NCI-H2029 treated with DMSO at 0.1 percent for 48 hours (cell line): ENCODE measurements around the gene C2orf92.
A peak's percentile ranks its signal among the peaks of the same experiment; 100 is the strongest.

ENCODE experiments used
- DNase-seq: peaks from one replicate; lab custom pipeline; 2025; lab: John Stamatoyannopoulos, UW

Gene C2orf92

DNA sequence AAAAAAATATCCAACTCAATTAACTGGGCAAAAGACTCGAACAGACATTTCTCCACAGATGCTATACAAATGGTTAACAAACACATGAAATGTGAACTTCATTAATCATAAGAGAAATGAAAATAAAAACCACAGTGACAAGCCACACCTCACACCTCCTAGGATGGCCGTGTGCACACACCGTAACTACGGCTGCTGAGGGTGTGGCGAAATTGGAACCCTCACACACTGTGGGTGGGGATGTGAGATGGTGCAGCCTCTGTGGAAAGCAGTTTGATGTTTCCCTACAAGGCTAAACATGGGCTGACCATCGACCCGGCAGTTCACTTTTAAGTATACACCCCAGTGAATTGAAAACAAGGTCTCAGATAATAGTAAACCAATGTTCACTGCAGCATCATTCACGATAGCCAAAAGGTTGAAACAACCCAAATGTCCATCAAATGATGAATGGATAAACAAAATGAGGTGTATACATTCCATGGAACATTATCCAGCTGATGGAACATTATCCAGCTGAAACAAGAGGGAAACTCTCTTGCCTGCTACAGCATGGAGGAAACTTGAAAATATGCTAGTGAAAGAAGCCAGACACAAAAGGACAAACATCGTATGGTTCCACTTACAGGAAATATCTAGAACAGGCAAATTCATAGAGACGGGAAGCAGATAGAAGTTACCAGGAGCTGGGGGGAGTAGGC is 76.1 kb downstream of the C2orf92 start:
- DNase-seq = no peak

DNA sequence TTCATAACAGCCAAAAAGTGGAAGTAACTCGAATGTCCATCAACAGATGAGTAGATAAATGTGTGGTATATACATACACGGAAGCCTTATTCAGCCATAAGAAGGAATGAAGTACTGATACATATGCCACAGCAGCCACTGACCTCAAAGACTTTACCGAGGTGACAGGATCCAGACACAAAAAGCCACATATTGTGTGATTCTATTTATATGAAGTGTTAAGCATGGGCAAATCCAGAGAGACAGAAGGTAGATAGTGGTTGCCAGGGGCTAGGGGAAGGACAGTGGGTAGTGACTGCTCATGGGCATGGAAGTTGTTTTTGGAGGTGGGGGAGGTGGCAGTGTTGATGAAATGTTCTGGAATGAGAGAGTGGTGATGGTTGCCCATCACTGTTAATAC is 77.8 kb downstream of the C2orf92 start:
- no peak for DNase-seq

DNA sequence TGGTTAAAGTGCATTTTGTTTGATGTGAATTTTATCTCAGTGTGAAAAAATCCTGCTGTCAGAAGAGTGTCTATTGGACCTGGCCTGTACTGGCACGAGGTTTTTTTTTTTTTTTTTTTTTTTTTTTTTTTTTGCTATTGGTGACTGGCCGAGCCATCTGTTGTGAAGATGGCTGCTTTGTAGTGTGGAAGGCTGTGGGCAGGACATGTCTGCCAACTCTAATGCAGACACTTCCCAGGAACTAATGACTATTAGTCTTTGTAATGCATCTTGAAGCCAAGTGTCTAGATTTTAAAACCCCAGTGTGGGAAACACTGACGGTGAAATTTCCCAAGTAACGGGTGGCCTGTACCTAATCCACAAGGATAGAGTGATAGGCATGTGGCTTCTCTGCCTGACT is 78.2 kb downstream of the C2orf92 start:
- no peak for DNase-seq

DNA sequence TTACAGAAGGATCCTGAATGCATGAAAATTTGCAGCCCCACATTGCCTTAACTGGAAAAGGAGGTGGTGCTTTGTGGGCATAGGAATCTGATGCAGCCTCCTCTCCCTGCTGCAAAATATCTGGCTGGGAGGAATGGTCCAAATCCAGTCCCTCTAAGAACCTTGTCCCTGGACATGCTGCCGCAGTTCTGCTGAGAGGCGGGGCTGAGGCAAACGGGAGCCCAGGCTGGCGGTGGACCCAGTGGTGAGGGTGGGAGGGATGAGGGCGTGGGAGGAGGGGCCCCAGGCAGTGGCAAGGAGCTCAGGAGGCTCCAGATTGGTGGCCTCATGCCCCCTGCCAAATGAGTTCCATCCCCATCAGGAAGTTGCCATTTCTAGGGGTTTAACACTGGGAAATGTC is 80.1 kb downstream of the C2orf92 start:
- DNase-seq = no peak

DNA sequence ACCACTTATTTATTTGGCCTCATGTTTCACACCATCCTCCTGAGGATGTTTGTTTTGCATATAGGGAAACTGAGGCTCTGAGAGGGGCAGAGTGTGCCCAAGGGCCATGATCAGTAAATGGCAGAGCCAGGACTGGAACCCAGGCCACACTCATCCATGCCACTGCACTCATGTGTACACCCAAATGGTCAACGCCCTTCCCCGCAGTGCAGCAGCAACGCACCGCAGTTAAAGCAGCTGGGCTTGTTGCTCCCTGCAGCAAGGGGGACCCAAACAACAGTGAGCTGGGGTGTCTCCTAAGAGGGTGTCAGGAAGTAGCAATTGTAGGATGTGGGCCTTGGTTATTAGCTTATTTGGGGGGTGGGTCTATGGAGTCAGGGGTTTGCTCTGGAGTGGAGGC is 80.5 kb downstream of the C2orf92 start:
- no peak for DNase-seq

DNA sequence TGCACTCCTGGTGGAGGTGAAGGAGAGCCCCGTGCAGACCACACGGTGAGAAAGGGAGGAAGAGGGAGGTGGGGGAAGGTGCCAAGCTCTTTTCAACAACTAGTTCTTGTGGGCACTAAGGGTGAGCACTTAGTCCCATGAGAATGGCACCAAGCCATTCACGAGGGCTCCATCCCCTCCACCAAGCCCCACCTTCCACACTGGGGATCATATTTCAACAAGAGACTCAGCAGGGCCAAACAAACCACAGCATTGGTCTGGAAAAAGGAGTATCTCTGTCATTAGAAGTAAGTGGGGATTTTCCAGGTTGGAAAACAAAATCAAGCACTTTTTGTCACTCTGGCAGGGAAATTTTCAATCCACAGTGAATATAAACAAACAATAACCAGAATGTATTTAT is 82.2 kb downstream of the C2orf92 start:
- peak; percentile 82 for DNase-seq
